GM12878 (cell line): Measurements from ENCODE around the gene METTL23. TPM values are rescaled to one million over a fixed set of nuclear protein-coding genes. Genes with fewer than 3 reads are reported as not detected.
A peak's percentile ranks its signal among the peaks of the same experiment; 100 is the strongest.

ENCODE experiments used
- ATAC-seq: fragments of 200-7000 bp; cut with Tn5 transposase; 3 replicates; pipeline ENCODE4 v1.9.1; 2020; ENCODE audit warnings: mild to moderate bottlenecking, moderate library complexity
- BruUV-seq: library from RNA; stranded (reverse); fragments of 400-500 nt; replicated peaks from 2 replicates; lab custom pipeline; 2021; lab: Mats Ljungman, UMichigan
- CTCF ChIA-PET: fragments of 300-600 bp; sonication (Branson Sonifier 250); formaldehyde crosslinking; extraction: SDS; loops from one replicate; lab custom pipeline; 2021; ENCODE audit warnings: inconsistent platforms; lab: Yijun Ruan, JAX
- POLR2A ChIA-PET: fragments of 350-600 bp; formaldehyde crosslinking; extraction: SDS; loops from one replicate; lab custom pipeline; 2021; ENCODE audit warnings: inconsistent platforms; lab: Charles Lee
- RAD21 ChIA-PET: fragments of 300-600 bp; sonication (Branson Sonifier 250); formaldehyde crosslinking; loops from one replicate; lab custom pipeline; 2023; ENCODE audit warnings: antibody characterized with exemption; ENCODE audit not compliant: unreplicated experiment; lab: Charles Lee
- SMC1A ChIA-PET: fragments of 300-600 bp; sonication (Branson Sonifier 250); formaldehyde crosslinking; loops from one replicate; lab custom pipeline; 2023; ENCODE audit not compliant: unreplicated experiment, uncharacterized antibody; lab: Charles Lee
- DNase-seq: peaks from one replicate; pipeline ENCODE4 v3.0.0-alpha.2; 2011; ENCODE audit warnings: low read depth, low spot score
- FAIRE-seq: peaks from 3 replicates; lab custom pipeline; 2011; peaks lifted over from hg19 to GRCh38; lab: Jason Lieb, UNC
- H2AFZ ChIP-seq: 2 replicates; pipeline ENCODE4 v1.6.0; 2011; ENCODE audit warnings: low read depth, low read length, control low read depth; ENCODE audit not compliant: control insufficient read depth
- H3K27ac ChIP-seq: 2 replicates; pipeline ENCODE4 v1.5.1; 2011; ENCODE audit warnings: control low read depth; ENCODE audit not compliant: control insufficient read depth, insufficient read depth
- H3K27me3 ChIP-seq, 2 experiments: replicated peaks in 1 of 2; 2 replicates each; pipeline versions ENCODE4 v1.6.0 to v1.6.1; 2011; ENCODE audit warnings: low read length in 1 of 2; ENCODE audit not compliant: control insufficient read depth in 2 of 2, insufficient read depth in 2 of 2
- H3K36me3 ChIP-seq, 2 experiments: 2 replicates each; pipeline ENCODE4 v1.5.1; 2011; ENCODE audit warnings: low read length in 1 of 2; ENCODE audit not compliant: control insufficient read depth in 2 of 2, insufficient read depth in 2 of 2
- H3K4me1 ChIP-seq: 2 replicates; pipeline ENCODE4 v1.6.1; 2011; ENCODE audit warnings: mild to moderate bottlenecking, low read length, moderate library complexity, mixed read lengths; ENCODE audit not compliant: control insufficient read depth, insufficient read depth
- H3K4me2 ChIP-seq: 2 replicates; pipeline ENCODE4 v1.6.0; 2011; ENCODE audit warnings: control low read depth; ENCODE audit not compliant: control insufficient read depth, insufficient read depth
- H3K4me3 ChIP-seq: fragments of 200-600 bp; sonication (generic); 2 replicates; pipeline ENCODE4 v1.5.1; 2016
- H3K79me2 ChIP-seq: 2 replicates; pipeline ENCODE4 v1.6.0; 2011; ENCODE audit warnings: low read length; ENCODE audit not compliant: control insufficient read depth, insufficient read depth
- H3K9ac ChIP-seq: 2 replicates; pipeline ENCODE4 v1.8.0; 2011; ENCODE audit warnings: low read length, control low read depth, mixed read lengths; ENCODE audit not compliant: control insufficient read depth, insufficient read depth
- H3K9me3 ChIP-seq: replicated peaks from 3 replicates; pipeline ENCODE4 v1.5.1; 2011; ENCODE audit warnings: mild to moderate bottlenecking, low read length; ENCODE audit not compliant: control insufficient read depth, insufficient read depth
- H4K20me1 ChIP-seq: 2 replicates; pipeline ENCODE4 v1.6.0; 2011; ENCODE audit not compliant: control insufficient read depth, insufficient read depth
- CBX3 ChIP-seq: fragments of 200-600 bp; sonication (generic); IDR thresholded peaks from 2 replicates; pipeline ENCODE4 v1.6.1; 2016; ENCODE audit warnings: low read depth, borderline replicate concordance
- DPF2 ChIP-seq: fragments of 450-650 bp; IDR thresholded peaks from 2 replicates; pipeline ENCODE4 v1.6.1; 2017; ENCODE audit warnings: mild to moderate bottlenecking
- EED ChIP-seq: sonication (generic); IDR thresholded peaks from 2 replicates; pipeline ENCODE4 v1.6.1; 2016; ENCODE audit warnings: antibody characterized with exemption, low read depth
- MXI1 ChIP-seq: fragments of 150-350 bp; IDR thresholded peaks from 2 replicates; pipeline ENCODE4 v1.6.1; 2011; ENCODE audit warnings: low read depth, mild to moderate bottlenecking, inconsistent platforms, low read length, improper control_type of control experiment
- PAX5 ChIP-seq: IDR thresholded peaks from 2 replicates; pipeline ENCODE4 v1.6.1; 2011; ENCODE audit warnings: low read depth, low read length, borderline replicate concordance
- SIX5 ChIP-seq: IDR thresholded peaks from 2 replicates; pipeline ENCODE4 v1.6.1; 2011; ENCODE audit warnings: mild to moderate bottlenecking, low read depth, low read length, moderate library complexity; ENCODE audit not compliant: severe bottlenecking
- SPI1 ChIP-seq: IDR thresholded peaks from 2 replicates; pipeline ENCODE4 v1.6.1; 2011; ENCODE audit warnings: low read depth, mild to moderate bottlenecking, low read length, moderate library complexity, borderline replicate concordance; ENCODE audit not compliant: insufficient read depth
- WGBS: methylation state at CpG from one replicate; pipeline ENCODE4 v1.1.6; 2016; ENCODE audit warnings: low lambda C conversion rate; ENCODE audit not compliant: insufficient replicate concordance, insufficient coverage; ENCODE audit errors: missing lambda C conversion rate; 5-methylcytosine and 5-hydroxymethylcytosine counted together
- in situ Hi-C: fragments of 300-500 bp; cut with MboI; formaldehyde crosslinking; loops from 9 replicates; pipeline ENCODE4 v1.14.3; 2018; ENCODE audit warnings: mixed read lengths
- intact Hi-C: fragments of 100-400 bp; cut with micrococcal nuclease; formaldehyde crosslinking; loops from one replicate; pipeline ENCODE4 v1.14.2; 2022; ENCODE audit not compliant: unreplicated experiment
- polyA plus RNA-seq, 11 experiments: library from polyadenylated mRNA; depleted of rRNA in 4 of 11; unstranded in 6 of 11; stranded (reverse) in 5 of 11; fragments of >200 nt; fragmentation: Nextera tagmentation in 4 of 11; fragmentation: Illumina TruSeq in 1 of 11; extraction: Ambion mirVana in 4 of 11; extraction: Trizol in 1 of 11; gene quantifications; 1 replicate in 1 of 11; 2 replicates in 10 of 11; pipeline versions ENCODE4 v1.2.1 to v1.2.3, GENCODE V29; 2011 to 2016; ENCODE audit warnings: inconsistent platforms in 2 of 11, missing spikeins in 2 of 11, low read depth in 1 of 11
- total RNA-seq, 4 experiments: library from RNA; depleted of rRNA in 3 of 4; stranded (reverse); fragments of >200 nt in 3 of 4; fragmentation: Illumina TruSeq in 1 of 4; extraction: Trizol in 1 of 4; gene quantifications; 2 replicates each; pipeline versions ENCODE4 v1.2.1 to v1.2.3, GENCODE V29; 2013 to 2021
- TF ChIP-seq, protein P1 (sequence below): IDR thresholded peaks from 2 replicates; pipeline ENCODE4 v1.6.1; 2011; ENCODE audit warnings: borderline replicate concordance, low read depth, mild to moderate bottlenecking, moderate library complexity, low read length; ENCODE audit not compliant: insufficient read depth, poor library complexity, severe bottlenecking
- TF ChIP-seq, protein P2 (sequence below): IDR thresholded peaks from 2 replicates; pipeline ENCODE4 v1.6.1; 2012; ENCODE audit warnings: low read depth, low read length, improper control_type of control experiment
- TF ChIP-seq, protein P3 (sequence below): IDR thresholded peaks from 2 replicates; pipeline ENCODE4 v1.6.1; 2011; ENCODE audit warnings: mild to moderate bottlenecking, low read depth, low read length, moderate library complexity; ENCODE audit not compliant: insufficient replicate concordance

The METTL23 gene
- total and polyA plus RNA-seq, 10 of the 15 experiments (the other 5 are each of a cell fraction or from before 2014, with no cell fraction given), result 25.6 to 61.5 (median 30.9) TPM

DNA sequence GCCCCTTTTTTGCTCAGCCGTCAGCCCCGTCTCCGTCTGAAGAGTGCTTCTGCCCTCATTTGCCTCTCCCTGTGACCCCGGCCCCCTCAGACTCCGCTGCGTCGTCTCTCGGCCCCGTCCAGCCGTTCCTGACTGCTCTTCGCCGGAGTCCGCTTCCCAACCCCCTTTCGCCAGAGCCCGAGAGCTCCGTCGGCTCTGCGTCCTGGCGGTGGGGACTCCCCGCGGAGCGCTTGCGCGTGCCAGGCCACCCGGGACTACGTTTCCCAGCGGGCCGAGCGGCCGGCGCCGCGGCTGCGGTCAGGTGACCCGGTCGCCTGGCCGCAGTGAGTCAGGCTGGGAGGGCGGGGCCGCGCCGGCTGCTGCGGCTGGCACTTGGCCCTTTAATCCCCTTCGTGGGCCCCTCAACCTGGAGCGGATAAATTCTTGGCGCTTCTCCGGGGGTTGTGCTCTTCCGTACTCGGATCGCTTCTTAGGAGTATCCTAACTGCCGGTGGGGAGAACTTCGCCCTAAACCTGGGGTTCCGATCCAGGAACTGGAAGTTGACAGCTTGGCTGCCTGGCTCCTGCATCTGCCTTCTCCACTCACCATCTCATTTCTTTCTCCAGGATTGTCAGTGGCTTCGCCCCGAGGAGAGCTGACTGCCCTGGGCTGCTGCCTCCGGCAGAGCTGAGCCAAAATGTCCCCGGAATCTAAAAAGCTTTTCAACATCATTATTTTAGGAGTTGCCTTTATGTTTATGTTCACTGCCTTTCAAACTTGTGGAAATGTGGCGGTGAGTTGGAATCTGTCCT, 11.2 kb downstream of the METTL23 start, which contains the start of gene MFSD11 (continued):
- TF ChIP-seq, protein P1, sequence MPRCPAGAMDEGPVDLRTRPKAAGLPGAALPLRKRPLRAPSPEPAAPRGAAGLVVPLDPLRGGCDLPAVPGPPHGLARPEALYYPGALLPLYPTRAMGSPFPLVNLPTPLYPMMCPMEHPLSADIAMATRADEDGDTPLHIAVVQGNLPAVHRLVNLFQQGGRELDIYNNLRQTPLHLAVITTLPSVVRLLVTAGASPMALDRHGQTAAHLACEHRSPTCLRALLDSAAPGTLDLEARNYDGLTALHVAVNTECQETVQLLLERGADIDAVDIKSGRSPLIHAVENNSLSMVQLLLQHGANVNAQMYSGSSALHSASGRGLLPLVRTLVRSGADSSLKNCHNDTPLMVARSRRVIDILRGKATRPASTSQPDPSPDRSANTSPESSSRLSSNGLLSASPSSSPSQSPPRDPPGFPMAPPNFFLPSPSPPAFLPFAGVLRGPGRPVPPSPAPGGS, result peak; percentile 18
- TF ChIP-seq, protein P2, sequence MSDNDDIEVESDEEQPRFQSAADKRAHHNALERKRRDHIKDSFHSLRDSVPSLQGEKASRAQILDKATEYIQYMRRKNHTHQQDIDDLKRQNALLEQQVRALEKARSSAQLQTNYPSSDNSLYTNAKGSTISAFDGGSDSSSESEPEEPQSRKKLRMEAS, result no peak
- TF ChIP-seq PAX5, result no peak
- TF ChIP-seq MXI1, result peak; percentile 56; the same call in 1 of the 2 replicates
- peak; percentile 83 for TF ChIP-seq SIX5
- TF ChIP-seq EED, result 0 out of 2 replicates have a peak, but pooled peaks have one; percentile 36
- TF ChIP-seq DPF2, result 0 out of 2 replicates have a peak, but pooled peaks have one; percentile 81
- TF ChIP-seq CBX3, result no peak
- TF ChIP-seq, all 136 proteins: peak for 45

DNA sequence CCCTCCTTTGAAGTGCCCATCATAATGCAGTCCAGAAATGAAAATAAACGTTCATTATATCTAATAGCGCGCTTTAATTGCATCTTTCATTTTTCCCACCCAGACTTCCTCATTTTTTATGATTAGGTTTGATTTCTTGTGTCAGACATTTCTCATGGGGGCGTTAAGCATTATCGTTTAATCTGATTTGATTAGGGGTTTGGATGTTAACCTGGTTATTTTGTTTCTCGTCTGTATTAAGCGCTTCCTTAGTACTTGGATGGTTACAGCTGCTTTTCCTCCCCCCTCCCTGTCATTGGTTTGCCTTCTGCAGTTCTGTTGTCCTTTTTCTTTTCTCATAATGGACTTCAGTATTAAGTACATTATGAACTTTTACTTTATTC, 11.8 kb downstream of the METTL23 start:
- no peaks in the 10 kb centered on the region; the same call in 2 of the 3 replicates for H3K9me3 ChIP-seq
- peak overlapping the region; percentile 90 for H3K4me2 ChIP-seq
- ChIA-PET SMC1A (interaction anchor here (0.6 to 2.8 kb wide), 4 partner anchors 9 to 43 kb away, joined by 3 to 10 read pairs (median 4); partner anchors contain the start of gene METTL23), RAD21 (interaction anchor here (1.0 to 2.1 kb wide), 3 partner anchors 9 to 274 kb away, joined by 3 to 12 read pairs (median 4); no protein-coding TSS in a partner anchor), CTCF (interaction anchor here (0.6 to 1.2 kb wide), 4 partner anchors 11 to 38 kb away, joined by 3 to 4 read pairs (median 4); no protein-coding TSS in a partner anchor), POLR2A (interaction anchor here (1.3 to 6.4 kb wide), 2 partner anchors 12 to 67 kb away, joined by 4 to 60 read pairs; partner anchors contain the start of genes JMJD6 and METTL23)
- no peak for FAIRE-seq
- WGBS, result 15% methylated on average over 7 of the region's 7 CpGs
- H2AFZ ChIP-seq, result peak overlapping the region; percentile 80; the same call in 1 of the 2 replicates
- TF ChIP-seq, protein P3, sequence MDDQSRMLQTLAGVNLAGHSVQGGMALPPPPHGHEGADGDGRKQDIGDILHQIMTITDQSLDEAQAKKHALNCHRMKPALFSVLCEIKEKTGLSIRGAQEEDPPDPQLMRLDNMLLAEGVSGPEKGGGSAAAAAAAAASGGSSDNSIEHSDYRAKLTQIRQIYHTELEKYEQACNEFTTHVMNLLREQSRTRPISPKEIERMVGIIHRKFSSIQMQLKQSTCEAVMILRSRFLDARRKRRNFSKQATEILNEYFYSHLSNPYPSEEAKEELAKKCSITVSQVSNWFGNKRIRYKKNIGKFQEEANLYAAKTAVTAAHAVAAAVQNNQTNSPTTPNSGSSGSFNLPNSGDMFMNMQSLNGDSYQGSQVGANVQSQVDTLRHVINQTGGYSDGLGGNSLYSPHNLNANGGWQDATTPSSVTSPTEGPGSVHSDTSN, result no peak
- TF ChIP-seq SPI1, result peak; percentile 58; the same call in 1 of the 2 replicates
- no peaks in the 10 kb centered on the region for H3K27me3 ChIP-seq
- H3K27ac ChIP-seq, result peak overlapping the region; percentile 91
- in situ Hi-C loops, result no loop called here
- no peak for ATAC-seq
- peak overlapping the region; percentile 80 for H3K9ac ChIP-seq
- H4K20me1 ChIP-seq, result no peaks in the 10 kb centered on the region; the same call in 1 of the 2 replicates
- BruUV-seq, result TSS peak; percentile 64
- peaks cover 5 to 14% of the 10 kb centered on the region in 2 experiments for H3K36me3 ChIP-seq
- H3K4me1 ChIP-seq, result no peaks in the 10 kb centered on the region; the same call in 1 of the 2 replicates
- H3K79me2 ChIP-seq, result peaks cover 54% of the 10 kb centered on the region
- intact Hi-C loops, result loop anchor here (10.0 kb wide), 1 partner anchor 346 kb away; no protein-coding TSS in a partner anchor
- H3K4me3 ChIP-seq, result peak overlapping the region; percentile 92
- no peak for DNase-seq
